GM21528 (cell line): ENCODE data around the gene DNMT3L.
"Not testable (repeated sequence)": the region's sequence is repeated elsewhere in the genome, so short reads cannot be mapped to it uniquely, and the experiment has no call there.

ENCODE experiments used
- ATAC-seq: cut with Tn5 transposase; IDR thresholded peaks from one replicate; pipeline ENCODE4 v1.9.1; 2021; ENCODE audit warnings: mild to moderate bottlenecking, moderate library complexity; ENCODE audit not compliant: unreplicated experiment, low FRiP score

DNMT3L gene

DNA sequence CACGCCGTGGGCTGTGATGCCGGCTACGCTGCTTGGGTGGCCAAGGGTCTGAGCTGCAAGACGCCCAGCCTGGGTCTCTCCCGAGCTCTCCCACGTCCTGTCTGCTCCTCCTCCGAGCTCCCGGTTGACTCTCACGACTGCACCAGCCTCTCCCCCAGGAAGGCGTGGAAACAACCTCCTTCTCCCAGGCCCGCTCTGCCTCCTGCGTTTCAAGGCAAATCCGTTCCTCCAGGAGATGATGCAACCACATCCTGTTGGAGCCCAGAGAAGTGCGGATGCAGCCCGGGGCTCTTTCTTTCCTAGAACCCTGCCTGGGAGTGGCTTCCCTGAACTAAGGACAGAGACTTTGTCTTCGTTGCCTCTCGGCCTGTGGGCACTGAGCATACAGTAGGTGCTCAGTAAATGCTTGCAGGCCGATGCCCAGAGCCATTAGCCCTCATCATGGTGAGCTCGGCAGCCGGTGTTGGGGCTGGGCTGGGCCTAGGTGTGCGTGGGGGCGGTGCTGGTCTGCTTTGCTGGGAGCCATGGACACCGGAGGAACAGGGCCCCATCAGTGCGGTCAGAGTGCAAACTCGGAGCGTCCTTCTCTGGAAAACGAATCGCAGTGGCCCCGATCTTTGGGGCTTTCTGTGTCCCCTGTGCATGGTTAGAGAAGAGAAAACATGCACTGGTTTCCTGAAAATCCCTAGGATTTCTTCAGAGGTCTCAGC is 59.0 kb downstream of the DNMT3L start:
- not testable (repeated sequence) for ATAC-seq

DNA sequence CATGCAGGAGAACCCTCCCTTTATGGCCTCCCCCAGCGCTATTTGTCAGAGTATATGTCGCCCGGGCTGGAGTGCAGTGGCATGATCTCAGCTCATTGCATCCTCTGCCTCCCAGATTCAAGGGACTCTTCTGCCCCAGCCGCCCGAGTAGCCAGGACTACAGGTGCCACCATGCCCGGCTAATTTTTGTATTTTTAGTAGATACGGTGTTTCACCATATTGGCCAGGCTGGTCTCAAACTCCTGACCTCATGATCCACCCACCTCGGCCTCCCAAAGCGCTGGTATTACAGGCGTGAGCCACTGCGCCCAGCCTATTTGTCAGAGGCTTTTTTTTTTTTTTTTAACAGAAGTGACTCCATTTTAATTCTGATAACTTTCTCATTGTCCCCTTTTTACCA is 61.7 kb downstream of the DNMT3L start:
- not testable (repeated sequence) for ATAC-seq

DNA sequence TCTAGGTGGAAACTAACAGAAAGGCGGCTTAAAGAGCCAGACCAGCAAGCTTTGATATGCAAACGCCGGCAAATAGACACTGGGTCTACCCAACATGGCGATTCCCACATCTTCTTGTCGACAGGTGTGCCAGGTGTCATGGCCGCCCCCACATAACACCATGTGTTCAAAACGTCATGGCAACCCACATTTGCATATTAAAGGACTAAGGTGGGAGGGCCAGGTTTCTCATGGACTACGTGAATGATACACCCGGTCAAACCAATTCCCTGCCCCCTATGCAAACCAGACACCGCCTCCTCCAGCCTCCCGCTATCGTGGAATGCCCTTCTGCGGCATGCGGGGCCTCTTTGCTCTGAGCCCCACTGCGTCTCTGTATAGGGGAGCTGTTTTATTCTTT is 62.2 kb downstream of the DNMT3L start:
- no peak for ATAC-seq

DNA sequence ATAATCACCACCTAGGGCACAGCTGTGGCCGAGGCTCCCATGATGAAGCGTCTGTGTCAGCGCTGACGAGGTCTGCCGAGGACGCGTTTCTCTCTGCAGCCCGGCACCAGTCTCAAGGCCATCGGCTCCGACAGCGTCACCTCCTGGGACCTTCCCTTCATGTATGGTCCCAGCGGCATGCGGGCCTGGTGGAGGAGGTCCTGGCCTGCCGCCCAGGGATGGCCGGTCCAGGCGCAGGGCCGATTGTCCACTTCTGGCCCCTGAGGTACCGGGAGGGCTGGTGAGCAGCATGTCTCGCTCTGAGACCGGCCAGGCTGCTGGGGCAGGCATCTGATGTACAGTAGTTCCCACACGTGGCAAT is 64.6 kb downstream of the DNMT3L start:
- ATAC-seq, result not testable (repeated sequence)
